Suprapubic skin (tissue), 4 donors: ENCODE results near the gene PLK5. TPM values are rescaled to one million over a fixed set of nuclear protein-coding genes. Genes with fewer than 3 reads are reported as not detected.

Experiments
- DNase-seq, 2 donors: peaks; one replicate each; pipeline ENCODE4 v3.0.0-alpha.2; 2019; ENCODE audit warnings: low spot score in 2 of 2
- H3K27ac ChIP-seq: fragments of 200-600 bp; sonication (generic); one replicate; pipeline ENCODE4 v1.5.1; 2019
- H3K27me3 ChIP-seq: fragments of 200-600 bp; sonication (generic); one replicate; pipeline ENCODE4 v1.5.1; 2019
- H3K36me3 ChIP-seq: fragments of 200-600 bp; sonication (generic); one replicate; pipeline ENCODE4 v1.5.1; 2019
- H3K4me1 ChIP-seq: fragments of 200-600 bp; sonication (generic); one replicate; pipeline ENCODE4 v1.5.1; 2019
- H3K4me3 ChIP-seq: fragments of 200-600 bp; sonication (generic); one replicate; pipeline ENCODE4 v1.5.1; 2019; ENCODE audit warnings: mild to moderate bottlenecking
- H3K9me3 ChIP-seq: fragments of 200-600 bp; sonication (generic); one replicate; pipeline ENCODE4 v1.5.1; 2019
- CTCF ChIP-seq, 2 donors: fragments of 200-600 bp in 1 of 2; fragments of 450-650 bp in 1 of 2; sonication (generic) in 1 of 2; IDR thresholded peaks; one replicate each; pipeline ENCODE4 v1.5.1; 2016 to 2019; ENCODE audit warnings: antibody characterized with exemption in 2 of 2, mild to moderate bottlenecking in 1 of 2, moderate library complexity in 1 of 2
- EP300 ChIP-seq: sonication (generic); formaldehyde crosslinking; IDR thresholded peaks from one replicate; pipeline ENCODE4 v1.6.1; 2017; ENCODE audit warnings: antibody characterized with exemption
- POLR2A ChIP-seq, 2 donors: fragments of 450-650 bp; IDR thresholded peaks; one replicate each; pipeline ENCODE4 v1.6.1; 2017; ENCODE audit warnings: antibody characterized with exemption in 2 of 2, mild to moderate bottlenecking in 2 of 2, moderate library complexity in 2 of 2
- POLR2AphosphoS5 ChIP-seq, 3 donors: sonication (generic); formaldehyde crosslinking; IDR thresholded peaks; one replicate each; pipeline ENCODE4 v1.6.1; 2017; ENCODE audit warnings: antibody characterized with exemption in 3 of 3
- WGBS: methylation state at CpG from one replicate; pipeline ENCODE4 v1.1.5; 2018; 5-methylcytosine and 5-hydroxymethylcytosine counted together
- total RNA-seq, 4 donors: library from RNA; depleted of rRNA; stranded (reverse); fragments of >200 nt; gene quantifications; one replicate each; pipeline ENCODE4 v1.1.0, GENCODE V29; 2016

PLK5 gene
- total RNA-seq, 4 donors from 2014 or later: 0.23 to 1.2 TPM; not detected in 2

- no peak overlapping the region for H3K27ac ChIP-seq
- peaks cover 38% of the 10 kb centered on the region for H3K4me1 ChIP-seq
- TF ChIP-seq POLR2AphosphoS5 (IDR thresholded peaks at IDR 0.05) (no peak), POLR2A (IDR thresholded peaks at IDR 0.05) (no peak), EP300 (no peak), CTCF (IDR thresholded peaks at IDR 0.05) (no peak)
- no peaks in the 10 kb centered on the region for H3K36me3 ChIP-seq
- DNase-seq: peak in 1 of 2 donors; percentile 59
- no peaks in the 10 kb centered on the region for H3K9me3 ChIP-seq
- H3K4me3 ChIP-seq: no peak overlapping the region
- 40% methylated on average over 13 of the region's 23 CpGs for WGBS
- H3K27me3 ChIP-seq: peaks cover 17% of the 10 kb centered on the region
These were observed 19.7 kb upstream of the PLK5 start for GRCh38 chr19:1503925-1504773.

- 82% methylated on average over 8 of the region's 8 CpGs for WGBS
- no peak for TF ChIP-seq EP300
- TF ChIP-seq CTCF (IDR thresholded peaks at IDR 0.05): no peak
- TF ChIP-seq POLR2AphosphoS5 (IDR thresholded peaks at IDR 0.05): no peak
These were observed 18.9 kb upstream of the PLK5 start for GRCh38 chr19:1505012-1505411.

GRCh38 chr19:1505991-1506881 lies 17.6 kb upstream of the PLK5 start:
- no peak overlapping the region for H3K4me3 ChIP-seq
- no peaks in the 10 kb centered on the region for H3K9me3 ChIP-seq
- H3K27ac ChIP-seq: no peak overlapping the region
- peaks cover 35% of the 10 kb centered on the region for H3K4me1 ChIP-seq
- WGBS: 87% methylated on average over 21 of the region's 45 CpGs
- H3K27me3 ChIP-seq: peaks cover 17% of the 10 kb centered on the region
- H3K36me3 ChIP-seq: no peaks in the 10 kb centered on the region
- DNase-seq: peak in 1 of 2 donors; percentile 58
- TF ChIP-seq POLR2A (IDR thresholded peaks at IDR 0.05) (no peak), EP300 (no peak), POLR2AphosphoS5 (IDR thresholded peaks at IDR 0.05) (no peak), CTCF (IDR thresholded peaks at IDR 0.05) (no peak)

More at GRCh38 chr19:1505012-1505411, 18.9 kb upstream of the PLK5 start:
- Histone ChIP-seq H3K36me3 (no peaks in the 10 kb centered on the region), H3K27me3 (peaks cover 17% of the 10 kb centered on the region), H3K4me1 (peaks cover 38% of the 10 kb centered on the region), H3K4me3 (no peak overlapping the region), H3K9me3 (no peaks in the 10 kb centered on the region), H3K27ac (no peak overlapping the region)
- DNase-seq: no peak

GRCh38 chr19:1507192-1507660 lies 16.7 kb upstream of the PLK5 start:
- Histone ChIP-seq H3K4me1 (peaks cover 41% of the 10 kb centered on the region), H3K36me3 (no peaks in the 10 kb centered on the region), H3K4me3 (peak overlapping the region; percentile 34), H3K9me3 (no peaks in the 10 kb centered on the region), H3K27me3 (peaks cover 26% of the 10 kb centered on the region), H3K27ac (no peak overlapping the region)
- 58% methylated on average over 18 of the region's 23 CpGs for WGBS
- DNase-seq: peak in 1 of 2 donors; percentile 73
- no peak for TF ChIP-seq CTCF (IDR thresholded peaks at IDR 0.05)
- TF ChIP-seq EP300: no peak
- TF ChIP-seq POLR2AphosphoS5 (IDR thresholded peaks at IDR 0.05): no peak
- TF ChIP-seq POLR2A (IDR thresholded peaks at IDR 0.05): no peak
